Measurements from ENCODE around the gene ULK2. TPM values are rescaled to one million over a fixed set of nuclear protein-coding genes. Genes with fewer than 3 reads are reported as not detected.
A peak's percentile ranks its signal among the peaks of the same experiment; 100 is the strongest.

The ULK2 gene
- total and polyA plus RNA-seq, 11 donors = 4.6 to 25.6 (median 17.7) TPM

DNA sequence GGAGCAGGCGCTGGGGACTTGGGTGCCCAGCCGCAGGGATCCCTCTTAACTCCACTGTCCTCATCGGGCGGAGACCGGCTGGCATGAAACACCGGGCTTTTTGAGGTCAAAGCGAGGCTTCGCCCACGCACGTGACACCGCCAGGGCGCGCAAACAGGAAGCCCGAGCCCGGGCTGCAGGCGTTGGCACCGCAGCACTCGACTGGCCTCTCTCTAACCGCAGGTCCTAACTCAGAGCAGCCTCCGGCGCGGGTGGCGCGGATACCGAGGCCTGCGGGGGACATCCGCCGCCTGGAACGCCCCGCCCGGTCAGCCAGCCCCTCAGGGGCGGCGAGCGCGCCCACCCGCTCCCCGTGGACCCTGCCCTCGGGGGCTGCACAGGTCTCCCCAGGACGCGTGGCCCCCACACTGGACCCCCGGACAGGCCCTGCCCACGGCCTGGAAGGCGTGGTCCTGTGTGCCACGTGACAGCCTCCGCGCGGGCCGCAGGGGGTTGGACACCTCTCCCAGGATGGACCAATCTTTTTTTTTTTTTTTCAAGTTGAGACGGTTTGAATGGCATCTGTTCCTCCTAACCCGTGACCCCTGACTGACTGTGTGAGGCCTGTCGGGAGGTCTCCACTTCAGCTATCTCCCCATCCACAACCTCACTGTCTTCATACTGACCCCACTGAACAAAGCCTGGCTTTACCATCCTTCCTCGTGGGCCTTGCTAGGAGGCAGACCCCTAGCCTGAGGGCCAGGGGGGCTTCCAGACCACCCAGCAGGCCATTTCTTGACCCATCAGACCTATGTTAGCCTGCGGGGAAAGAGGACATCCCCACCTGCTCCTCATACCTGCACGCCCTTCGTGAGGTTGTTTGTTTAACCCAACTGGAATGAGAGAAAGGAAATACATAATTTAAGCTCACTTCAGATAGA lies 143.0 kb downstream of the ULK2 start:
- WGBS, 4 donors = 56 to 67% (median 61%) methylated on average over 23 to 55 of the region's 55 CpGs
- TF ChIP-seq, protein P1, sequence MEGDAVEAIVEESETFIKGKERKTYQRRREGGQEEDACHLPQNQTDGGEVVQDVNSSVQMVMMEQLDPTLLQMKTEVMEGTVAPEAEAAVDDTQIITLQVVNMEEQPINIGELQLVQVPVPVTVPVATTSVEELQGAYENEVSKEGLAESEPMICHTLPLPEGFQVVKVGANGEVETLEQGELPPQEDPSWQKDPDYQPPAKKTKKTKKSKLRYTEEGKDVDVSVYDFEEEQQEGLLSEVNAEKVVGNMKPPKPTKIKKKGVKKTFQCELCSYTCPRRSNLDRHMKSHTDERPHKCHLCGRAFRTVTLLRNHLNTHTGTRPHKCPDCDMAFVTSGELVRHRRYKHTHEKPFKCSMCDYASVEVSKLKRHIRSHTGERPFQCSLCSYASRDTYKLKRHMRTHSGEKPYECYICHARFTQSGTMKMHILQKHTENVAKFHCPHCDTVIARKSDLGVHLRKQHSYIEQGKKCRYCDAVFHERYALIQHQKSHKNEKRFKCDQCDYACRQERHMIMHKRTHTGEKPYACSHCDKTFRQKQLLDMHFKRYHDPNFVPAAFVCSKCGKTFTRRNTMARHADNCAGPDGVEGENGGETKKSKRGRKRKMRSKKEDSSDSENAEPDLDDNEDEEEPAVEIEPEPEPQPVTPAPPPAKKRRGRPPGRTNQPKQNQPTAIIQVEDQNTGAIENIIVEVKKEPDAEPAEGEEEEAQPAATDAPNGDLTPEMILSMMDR (IDR thresholded peaks at IDR 0.05) = no peak
- no peak for TF ChIP-seq POLR2A (IDR thresholded peaks at IDR 0.05)
- Histone ChIP-seq H3K9me3 (no peaks in the 10 kb centered on the region), H3K27me3 (no peaks in the 10 kb centered on the region), H3K4me3 (peak overlapping the region in 8 of 12 donors; percentile 24 to 54 (median 34)), H3K36me3 (no peaks in the 10 kb centered on the region), H3K4me1 (peaks cover 0 to 49% (median 27%) of the 10 kb centered on the region in 12 donors), H3K27ac (peak overlapping the region in 5 of 12 donors; percentile 33 to 86 (median 39))
- intact Hi-C loops (cut with DNase I) = loop anchor here in 1 of 10 donors (10.0 kb wide), 1 partner anchor 60 kb away; no protein-coding TSS in a partner anchor
- DNase-seq (peak; percentile 43 to 87 (median 69)), ATAC-seq (peak in 1 of 4 donors; percentile 46)

DNA sequence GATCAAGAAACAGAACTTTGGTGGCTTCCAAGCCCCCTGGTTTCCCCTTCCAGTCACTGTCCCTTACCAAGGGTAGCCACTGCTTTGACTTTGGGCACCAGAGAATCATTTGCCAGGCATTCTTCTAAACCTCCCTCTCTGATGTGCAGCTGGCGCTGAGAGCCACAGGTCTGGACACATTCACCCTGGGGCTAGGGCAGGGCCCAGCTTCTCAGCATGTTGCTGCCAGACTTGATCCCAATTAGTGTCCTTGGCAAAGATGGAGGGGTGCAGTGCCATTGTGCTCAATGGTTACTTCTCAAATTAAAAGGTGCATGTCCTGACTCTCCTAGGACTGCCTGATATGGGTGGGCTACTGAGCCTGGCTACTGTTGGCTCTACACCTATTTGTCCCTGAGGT lies 143.8 kb downstream of the ULK2 start:
- H3K9me3 ChIP-seq = no peaks in the 10 kb centered on the region
- DNase-seq = no peak
- H3K27me3 ChIP-seq = no peaks in the 10 kb centered on the region
- H3K4me1 ChIP-seq = peaks cover 0 to 49% (median 27%) of the 10 kb centered on the region in 12 donors
- H3K36me3 ChIP-seq = no peaks in the 10 kb centered on the region
- H3K27ac ChIP-seq = peak overlapping the region in 3 of 12 donors; percentile 39 to 86 (median 58)
- 89 to 100% (median 97%) methylated on average over 1 of the region's 1 CpG for WGBS, 4 donors
- TF ChIP-seq, protein P1 (IDR thresholded peaks at IDR 0.05) = no peak
- no peak for TF ChIP-seq POLR2A (IDR thresholded peaks at IDR 0.05)
- intact Hi-C loops (cut with DNase I) = loop anchor here in 1 of 10 donors (10.0 kb wide), 1 partner anchor 59 kb away; no protein-coding TSS in a partner anchor
- peak overlapping the region in 1 of 12 donors; percentile 54 for H3K4me3 ChIP-seq
- no peak for ATAC-seq

Other genes starting within 250 kb of the ULK2 start
- 100 to 1,000 TPM in 1 of 9 donors, 10 to 100 TPM in 8; 57.0 to 129 (median 83.2) TPM for gene ALDH3A2, start 219.2 kb downstream of the ULK2 start, total RNA-seq
- gene ALDH3A2, start 219.2 kb downstream of the ULK2 start, polyA plus RNA-seq = 10 to 100 TPM; 25.7 to 71.8 TPM
- under 1 TPM in 1 of 9 donors, not detected in 8; 0.32 TPM for gene SLC47A2, start 151.4 kb downstream of the ULK2 start, total RNA-seq
- not detected for gene SLC47A2, start 151.4 kb downstream of the ULK2 start, polyA plus RNA-seq
- 1 to 10 TPM in 1 of 9 donors, under 1 TPM in 3, not detected in 5; 0.19 to 1.1 (median 0.39) TPM for gene ALDH3A1, start 119.6 kb downstream of the ULK2 start, total RNA-seq
- under 1 TPM in 1 of 2 donors, not detected in 1; 0.04 TPM for gene ALDH3A1, start 119.6 kb downstream of the ULK2 start, polyA plus RNA-seq
- 10 to 100 TPM; 11.2 to 25.0 (median 14.5) TPM for gene AKAP10, start 109.9 kb upstream of the ULK2 start, total RNA-seq
- gene AKAP10, start 109.9 kb upstream of the ULK2 start, polyA plus RNA-seq = 1 to 10 TPM; 4.4 to 6.9 TPM
- 10 to 100 TPM in 7 of 9 donors, 1 to 10 TPM in 2; 5.1 to 18.4 (median 10.6) TPM for gene SPECC1, start 141.4 kb upstream of the ULK2 start, total RNA-seq
- 1 to 10 TPM; 3.8 to 4.3 TPM for gene SPECC1, start 141.4 kb upstream of the ULK2 start, polyA plus RNA-seq

Data from heart left ventricle (tissue), 16 donors.